ENCODE measurements around the gene DNASE1L2. TPM values are rescaled to one million over a fixed set of nuclear protein-coding genes. Genes with fewer than 3 reads are reported as not detected.
"Not testable (repeated sequence)": the region's sequence is repeated elsewhere in the genome, so short reads cannot be mapped to it uniquely, and the experiment has no call there.

Gene DNASE1L2
- polyA plus RNA-seq, 3 donors = 1.1 TPM; not detected in 2

DNA sequence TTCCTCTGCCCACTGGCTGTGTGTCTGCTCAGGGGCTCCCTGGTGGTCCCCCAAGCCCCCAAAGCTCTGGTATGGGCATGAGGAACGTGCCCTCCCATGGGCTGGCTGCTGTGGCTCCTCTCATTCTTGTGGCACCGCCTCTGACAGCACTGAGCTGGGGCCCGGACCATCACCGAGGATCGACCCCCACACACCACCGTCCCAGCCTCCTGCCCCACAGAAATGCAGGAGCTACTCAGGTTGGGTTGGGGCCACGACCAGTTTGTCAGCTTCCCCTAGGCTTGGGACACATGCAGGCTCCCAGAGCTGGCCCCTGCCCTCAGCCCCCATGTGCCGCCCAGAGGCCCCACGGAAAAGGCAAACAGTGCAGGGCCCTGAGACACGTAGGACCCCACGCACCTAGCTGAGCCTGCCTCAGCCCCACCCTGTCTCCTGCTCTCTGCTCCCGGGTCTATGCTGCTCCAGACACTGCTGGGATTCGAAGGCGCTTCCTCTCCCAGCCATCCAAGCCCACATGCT, 36.6 kb upstream of the DNASE1L2 start:
- 86% methylated on average over 10 of the region's 14 CpGs for WGBS (ENCODE audit: insufficient coverage)
- peaks cover 7 to 13% of the 10 kb centered on the region in 2 donors for H3K4me1 ChIP-seq (ENCODE audit: control insufficient read depth in 1 of 2, insufficient read depth in 2 of 2, low read length in 2 of 2)
- no peak overlapping the region for H3K4me3 Mint-ChIP-seq
- H3K27ac ChIP-seq (ENCODE audit: low read depth in 1 of 2, low read length in 2 of 2) = no peak overlapping the region
- no peaks in the 10 kb centered on the region for H3K79me2 ChIP-seq (ENCODE audit: insufficient read depth, low read length)
- H3K36me3 Mint-ChIP-seq = no peaks in the 10 kb centered on the region
- H3K9ac ChIP-seq (ENCODE audit: insufficient read depth, low read length, poor library complexity, severe bottlenecking) = no peak overlapping the region
- DNase-seq = no peak
- H3K36me3 ChIP-seq (replicated peaks in 1 of 2; ENCODE audit: control insufficient read depth in 1 of 2, insufficient read depth in 2 of 2, low read length in 2 of 2) = no peaks in the 10 kb centered on the region
- TF ChIP-seq, protein P1, sequence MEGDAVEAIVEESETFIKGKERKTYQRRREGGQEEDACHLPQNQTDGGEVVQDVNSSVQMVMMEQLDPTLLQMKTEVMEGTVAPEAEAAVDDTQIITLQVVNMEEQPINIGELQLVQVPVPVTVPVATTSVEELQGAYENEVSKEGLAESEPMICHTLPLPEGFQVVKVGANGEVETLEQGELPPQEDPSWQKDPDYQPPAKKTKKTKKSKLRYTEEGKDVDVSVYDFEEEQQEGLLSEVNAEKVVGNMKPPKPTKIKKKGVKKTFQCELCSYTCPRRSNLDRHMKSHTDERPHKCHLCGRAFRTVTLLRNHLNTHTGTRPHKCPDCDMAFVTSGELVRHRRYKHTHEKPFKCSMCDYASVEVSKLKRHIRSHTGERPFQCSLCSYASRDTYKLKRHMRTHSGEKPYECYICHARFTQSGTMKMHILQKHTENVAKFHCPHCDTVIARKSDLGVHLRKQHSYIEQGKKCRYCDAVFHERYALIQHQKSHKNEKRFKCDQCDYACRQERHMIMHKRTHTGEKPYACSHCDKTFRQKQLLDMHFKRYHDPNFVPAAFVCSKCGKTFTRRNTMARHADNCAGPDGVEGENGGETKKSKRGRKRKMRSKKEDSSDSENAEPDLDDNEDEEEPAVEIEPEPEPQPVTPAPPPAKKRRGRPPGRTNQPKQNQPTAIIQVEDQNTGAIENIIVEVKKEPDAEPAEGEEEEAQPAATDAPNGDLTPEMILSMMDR (IDR thresholded peaks at IDR 0.05) = no peak
- peaks cover 10% of the 10 kb centered on the region for H3K4me1 Mint-ChIP-seq
- H3K9me3 ChIP-seq (replicated peaks in 1 of 2; ENCODE audit: control insufficient read depth in 1 of 2, insufficient read depth in 1 of 2, low read length in 2 of 2) = peaks cover 0 to 7% of the 10 kb centered on the region in 2 donors
- H4K20me1 ChIP-seq (ENCODE audit: insufficient read depth, low read length) = no peaks in the 10 kb centered on the region
- H2AFZ ChIP-seq (ENCODE audit: insufficient read depth, low read depth, low read length, poor library complexity, severe bottlenecking) = no peak overlapping the region
- H3K27me3 Mint-ChIP-seq (ENCODE audit: low read depth in 3 of 3) = peaks cover 41 to 64% (median 41%) of the 10 kb centered on the region in 3 donors
- no peak overlapping the region for H3K4me3 ChIP-seq (replicated peaks in 1 of 3; ENCODE audit: low read depth in 2 of 3, low read length in 3 of 3)
- peaks cover 31 to 42% of the 10 kb centered on the region in 2 donors for H3K27me3 ChIP-seq (ENCODE audit: control insufficient read depth in 2 of 2, insufficient read depth in 2 of 2, low read length in 2 of 2)
- H3K9me3 Mint-ChIP-seq = peaks cover 0 to 17% (median 4%) of the 10 kb centered on the region in 7 donors
- H3K27ac Mint-ChIP-seq = no peak overlapping the region
- H3K4me2 ChIP-seq (replicated peaks; ENCODE audit: extremely low read depth, low read length, poor library complexity, severe bottlenecking) = no peak overlapping the region
- intact Hi-C loops (cut with micrococcal nuclease) = loop anchor here in 1 of 2 donors (5.0 kb wide), 1 partner anchor 53 kb away; the partner anchor contains the start of gene ECI1

DNA sequence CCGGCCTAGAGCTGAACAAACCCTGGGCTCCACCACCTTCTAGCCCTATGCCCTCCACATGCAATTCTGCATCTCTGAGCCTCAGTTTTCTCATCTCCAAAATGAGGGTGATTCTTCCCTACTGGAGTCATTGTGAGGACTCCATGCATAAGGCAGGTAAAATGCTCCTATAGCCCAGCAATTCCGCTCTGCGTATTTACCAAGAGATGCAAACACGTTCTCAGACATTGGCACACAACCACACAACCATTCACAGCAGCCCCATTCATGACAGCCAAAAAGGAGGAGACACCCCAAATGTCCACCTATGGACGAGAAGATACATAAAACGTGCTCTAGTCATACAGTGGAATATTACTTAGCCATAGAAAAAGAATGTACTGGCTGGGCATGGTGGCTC, 35.9 kb upstream of the DNASE1L2 start:
- Mint-ChIP-seq H3K9me3 (peaks cover 0 to 12% (median 3%) of the 10 kb centered on the region in 7 donors), H3K4me1 (peaks cover 8% of the 10 kb centered on the region), H3K36me3 (no peaks in the 10 kb centered on the region), H3K27me3 (ENCODE audit: low read depth in 3 of 3) (peaks cover 35 to 57% (median 35%) of the 10 kb centered on the region in 3 donors), H3K4me3 (no peak overlapping the region), H3K27ac (no peak overlapping the region)
- H4K20me1 ChIP-seq (ENCODE audit: insufficient read depth, low read length) = no peaks in the 10 kb centered on the region
- H3K36me3 ChIP-seq (replicated peaks in 1 of 2; ENCODE audit: control insufficient read depth in 1 of 2, insufficient read depth in 2 of 2, low read length in 2 of 2) = no peaks in the 10 kb centered on the region
- H3K9me3 ChIP-seq (replicated peaks in 1 of 2; ENCODE audit: control insufficient read depth in 1 of 2, insufficient read depth in 1 of 2, low read length in 2 of 2) = peaks cover 0 to 7% of the 10 kb centered on the region in 2 donors
- H3K79me2 ChIP-seq (ENCODE audit: insufficient read depth, low read length) = no peaks in the 10 kb centered on the region
- peaks cover 11 to 18% of the 10 kb centered on the region in 2 donors for H3K4me1 ChIP-seq (ENCODE audit: control insufficient read depth in 1 of 2, insufficient read depth in 2 of 2, low read length in 2 of 2)
- intact Hi-C loops (cut with micrococcal nuclease) = no loop called here
- DNase-seq = no peak
- H3K4me2 ChIP-seq (replicated peaks; ENCODE audit: extremely low read depth, low read length, poor library complexity, severe bottlenecking) = no peak overlapping the region
- H2AFZ ChIP-seq (ENCODE audit: insufficient read depth, low read depth, low read length, poor library complexity, severe bottlenecking) = no peak overlapping the region
- peaks cover 25 to 35% of the 10 kb centered on the region in 2 donors for H3K27me3 ChIP-seq (ENCODE audit: control insufficient read depth in 2 of 2, insufficient read depth in 2 of 2, low read length in 2 of 2)
- no peak overlapping the region for H3K4me3 ChIP-seq (replicated peaks in 1 of 3; ENCODE audit: low read depth in 2 of 3, low read length in 3 of 3)
- H3K9ac ChIP-seq (ENCODE audit: insufficient read depth, low read length, poor library complexity, severe bottlenecking) = no peak overlapping the region
- 100% methylated on average over 3 of the region's 6 CpGs for WGBS (ENCODE audit: insufficient coverage)
- TF ChIP-seq, protein P1 (IDR thresholded peaks at IDR 0.05) = no peak
- H3K27ac ChIP-seq (ENCODE audit: low read depth in 1 of 2, low read length in 2 of 2) = no peak overlapping the region

DNA sequence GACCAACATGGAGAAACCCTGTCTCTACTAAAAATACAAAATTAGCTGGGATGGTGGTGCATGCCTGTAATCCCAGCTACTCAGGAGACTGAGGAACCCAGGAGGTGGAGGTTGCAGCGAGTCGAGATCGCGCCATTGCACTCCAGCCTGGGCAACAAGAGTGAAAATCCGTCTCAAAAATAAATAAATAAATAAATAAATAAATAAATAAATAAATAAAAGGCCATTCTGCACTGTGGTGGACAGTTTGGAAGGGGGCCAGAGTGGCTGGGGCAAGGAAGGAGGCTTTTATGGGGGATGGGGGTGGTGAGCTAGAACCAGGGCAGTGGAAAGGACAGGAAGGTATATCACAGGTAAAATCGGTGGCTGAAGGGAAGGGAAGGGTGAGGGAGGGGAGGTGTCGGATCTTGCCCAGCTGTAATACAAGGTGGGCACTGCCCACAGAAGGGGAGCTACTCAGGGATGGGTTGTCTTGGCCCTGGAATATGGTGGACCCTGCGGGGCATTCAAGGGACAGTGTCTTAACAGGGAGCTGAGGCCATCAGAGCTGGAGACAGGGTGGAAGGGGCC, 33.0 kb upstream of the DNASE1L2 start:
- H3K4me3 ChIP-seq (replicated peaks in 1 of 3; ENCODE audit: low read depth in 2 of 3, low read length in 3 of 3); H3K27ac Mint-ChIP-seq; H3K9me3 Mint-ChIP-seq; H2AFZ ChIP-seq (ENCODE audit: insufficient read depth, low read depth, low read length, poor library complexity, severe bottlenecking); intact Hi-C loops (cut with micrococcal nuclease); DNase-seq; H3K27ac ChIP-seq (ENCODE audit: low read depth in 1 of 2, low read length in 2 of 2); H3K9me3 ChIP-seq (replicated peaks in 1 of 2; ENCODE audit: control insufficient read depth in 1 of 2, insufficient read depth in 1 of 2, low read length in 2 of 2); H3K4me3 Mint-ChIP-seq; H3K4me2 ChIP-seq (replicated peaks; ENCODE audit: extremely low read depth, low read length, poor library complexity, severe bottlenecking); H3K9ac ChIP-seq (ENCODE audit: insufficient read depth, low read length, poor library complexity, severe bottlenecking): not testable (repeated sequence)
- 96% methylated on average over 2 of the region's 8 CpGs for WGBS (ENCODE audit: insufficient coverage)
- H4K20me1 ChIP-seq (ENCODE audit: insufficient read depth, low read length) = peaks cover 13% of the 10 kb centered on the region
- H3K4me1 Mint-ChIP-seq = peaks cover 25% of the 10 kb centered on the region
- peaks cover 6 to 16% of the 10 kb centered on the region in 2 donors for H3K27me3 ChIP-seq (ENCODE audit: control insufficient read depth in 2 of 2, insufficient read depth in 2 of 2, low read length in 2 of 2)
- peaks cover 11 to 15% of the 10 kb centered on the region in 2 donors for H3K36me3 ChIP-seq (replicated peaks in 1 of 2; ENCODE audit: control insufficient read depth in 1 of 2, insufficient read depth in 2 of 2, low read length in 2 of 2)
- peaks cover 14 to 34% (median 18%) of the 10 kb centered on the region in 3 donors for H3K27me3 Mint-ChIP-seq (ENCODE audit: low read depth in 3 of 3)
- H3K36me3 Mint-ChIP-seq = peaks cover 10 to 15% of the 10 kb centered on the region in 2 donors
- peaks cover 23 to 27% of the 10 kb centered on the region in 2 donors for H3K4me1 ChIP-seq (ENCODE audit: control insufficient read depth in 1 of 2, insufficient read depth in 2 of 2, low read length in 2 of 2)
- H3K79me2 ChIP-seq (ENCODE audit: insufficient read depth, low read length) = peaks cover 15% of the 10 kb centered on the region
